Fibroblast of skin of abdomen (primary cell): Measurements from ENCODE around the gene PSMD8.
A peak's percentile ranks its signal among the peaks of the same experiment; 100 is the strongest.
"Not testable (repeated sequence)": the region's sequence is repeated elsewhere in the genome, so short reads cannot be mapped to it uniquely, and the experiment has no call there.

Experiments used
- DNase-seq: peaks from one replicate; pipeline ENCODE4 v3.0.0-alpha.2; 2013

PSMD8 gene

GRCh38 chr19:38362076-38362945, 12.1 kb upstream of the PSMD8 start:
- DNase-seq, result peak; percentile 37

- DNase-seq, result not testable (repeated sequence)
These were observed 11.3 kb upstream of the PSMD8 start for GRCh38 chr19:38362946-38363688.

- DNase-seq, result no peak
These were observed 7.3 kb upstream of the PSMD8 start for GRCh38 chr19:38367041-38367440.

- no peak for DNase-seq
These were observed 4.8 kb upstream of the PSMD8 start for GRCh38 chr19:38369584-38369983.

GRCh38 chr19:38370299-38370698, 4.1 kb upstream of the PSMD8 start:
- DNase-seq, result no peak

- DNase-seq, result no peak
These were observed 3.3 kb upstream of the PSMD8 start for GRCh38 chr19:38371081-38371480.

- DNase-seq, result no peak
These were observed 452 bp upstream of the PSMD8 start for GRCh38 chr19:38373907-38374331.

GRCh38 chr19:38375098-38375493, 725 bp downstream of the PSMD8 start:
- DNase-seq, result no peak

- peak; percentile 32 for DNase-seq
These were observed 1.4 kb downstream of the PSMD8 start for GRCh38 chr19:38375748-38376147.

GRCh38 chr19:38376576-38376975, 2.2 kb downstream of the PSMD8 start:
- no peak for DNase-seq

GRCh38 chr19:38377052-38377451, 2.7 kb downstream of the PSMD8 start:
- no peak for DNase-seq

GRCh38 chr19:38378866-38379265, 4.5 kb downstream of the PSMD8 start:
- DNase-seq, result no peak

- DNase-seq, result no peak
These were observed 6.8 kb downstream of the PSMD8 start for GRCh38 chr19:38381138-38381537.

- DNase-seq, result no peak
These were observed 8.8 kb downstream of the PSMD8 start for GRCh38 chr19:38383184-38383583.

- DNase-seq, result no peak
These were observed 9.4 kb downstream of the PSMD8 start for GRCh38 chr19:38383743-38384142.

- DNase-seq, result peak; percentile 28
These were observed 10.0 kb downstream of the PSMD8 start for GRCh38 chr19:38384209-38385027.

GRCh38 chr19:38385057-38385803, 10.9 kb downstream of the PSMD8 start:
- no peak for DNase-seq

- DNase-seq, result no peak
These were observed 11.5 kb downstream of the PSMD8 start for GRCh38 chr19:38385804-38386257.

- DNase-seq, result no peak
These were observed 12.1 kb downstream of the PSMD8 start for GRCh38 chr19:38386300-38386970.

GRCh38 chr19:38386971-38387549, 12.7 kb downstream of the PSMD8 start:
- no peak for DNase-seq
